ENCODE data around the gene TCAP. TPM values are rescaled to one million over a fixed set of nuclear protein-coding genes. Genes with fewer than 3 reads are reported as not detected.

Gene TCAP
- total and polyA plus RNA-seq, 2 experiments from 2014 or later: 0.61 to 2.1 TPM

DNA sequence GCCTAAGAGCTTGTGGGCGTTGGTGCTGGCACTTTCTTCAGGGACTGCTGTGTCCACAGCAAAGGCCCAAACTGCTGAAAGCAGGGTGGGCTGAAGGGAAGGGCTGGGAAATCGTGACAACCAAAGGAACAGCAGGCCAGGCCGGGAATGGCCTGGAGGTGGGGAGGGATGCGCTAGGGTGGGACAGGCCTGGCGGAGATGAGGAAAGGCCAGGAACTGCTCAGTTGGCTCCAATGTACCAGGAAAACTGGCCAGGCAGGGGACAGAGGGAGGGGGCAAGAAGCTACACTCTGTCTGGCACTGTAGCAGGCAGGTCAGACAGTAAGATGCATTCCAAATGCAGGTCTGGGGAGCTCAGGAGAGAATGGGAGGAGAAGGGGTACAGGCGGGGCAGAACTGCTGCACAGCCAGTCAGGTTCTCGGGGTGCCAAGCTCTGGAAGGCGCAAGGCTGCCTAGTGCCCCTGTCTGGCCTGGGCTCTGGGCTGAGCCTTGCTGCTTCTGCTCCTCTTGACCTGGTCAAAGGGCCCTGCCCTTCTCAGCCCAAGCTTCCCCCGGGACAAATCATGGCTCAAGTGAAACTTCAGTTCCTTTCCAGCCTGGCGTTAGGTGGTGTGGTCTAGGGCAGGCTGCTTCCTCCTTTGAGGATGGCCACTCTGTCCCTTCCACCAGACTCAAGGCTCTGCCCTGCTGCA, 10.4 kb downstream of the TCAP start:
- Mint-ChIP-seq H3K4me3 (no peak overlapping the region), H3K9me3 (no peaks in the 10 kb centered on the region), H3K27me3 (ENCODE audit: insufficient read depth, low read depth, poor library complexity) (peaks cover 31% of the 10 kb centered on the region), H3K36me3 (ENCODE audit: low read depth) (peaks cover 11% of the 10 kb centered on the region; the same call in 2 of the 3 replicates), H3K27ac (no peak overlapping the region; the same call in 1 of the 2 replicates), H3K4me1 (peaks cover 30% of the 10 kb centered on the region)
- Histone ChIP-seq H3K4me1 (ENCODE audit: insufficient read depth) (0 out of 2 replicates have a peak, but pooled peaks cover 5% of the 10 kb centered on the region), H3F3A (replicated peaks; ENCODE audit: low read depth) (no peaks in the 10 kb centered on the region), H3K27ac (ENCODE audit: low read depth) (peak overlapping the region; percentile 50; the same call in 1 of the 2 replicates), H3K4me2 (no peak overlapping the region), H4K20me1 (replicated peaks; ENCODE audit: insufficient read depth) (no peaks in the 10 kb centered on the region), H2AFZ (no peak overlapping the region), H3K27me3 (ENCODE audit: insufficient read depth) (no peaks in the 10 kb centered on the region), H3K36me3 (ENCODE audit: insufficient read depth) (no peaks in the 10 kb centered on the region), H3K4me3 (no peak overlapping the region), H3K9me2 (ENCODE audit: insufficient read depth) (no peaks in the 10 kb centered on the region), H3K79me2 (replicated peaks; ENCODE audit: insufficient read depth) (no peaks in the 10 kb centered on the region)
- TF ChIP-seq, protein P1, sequence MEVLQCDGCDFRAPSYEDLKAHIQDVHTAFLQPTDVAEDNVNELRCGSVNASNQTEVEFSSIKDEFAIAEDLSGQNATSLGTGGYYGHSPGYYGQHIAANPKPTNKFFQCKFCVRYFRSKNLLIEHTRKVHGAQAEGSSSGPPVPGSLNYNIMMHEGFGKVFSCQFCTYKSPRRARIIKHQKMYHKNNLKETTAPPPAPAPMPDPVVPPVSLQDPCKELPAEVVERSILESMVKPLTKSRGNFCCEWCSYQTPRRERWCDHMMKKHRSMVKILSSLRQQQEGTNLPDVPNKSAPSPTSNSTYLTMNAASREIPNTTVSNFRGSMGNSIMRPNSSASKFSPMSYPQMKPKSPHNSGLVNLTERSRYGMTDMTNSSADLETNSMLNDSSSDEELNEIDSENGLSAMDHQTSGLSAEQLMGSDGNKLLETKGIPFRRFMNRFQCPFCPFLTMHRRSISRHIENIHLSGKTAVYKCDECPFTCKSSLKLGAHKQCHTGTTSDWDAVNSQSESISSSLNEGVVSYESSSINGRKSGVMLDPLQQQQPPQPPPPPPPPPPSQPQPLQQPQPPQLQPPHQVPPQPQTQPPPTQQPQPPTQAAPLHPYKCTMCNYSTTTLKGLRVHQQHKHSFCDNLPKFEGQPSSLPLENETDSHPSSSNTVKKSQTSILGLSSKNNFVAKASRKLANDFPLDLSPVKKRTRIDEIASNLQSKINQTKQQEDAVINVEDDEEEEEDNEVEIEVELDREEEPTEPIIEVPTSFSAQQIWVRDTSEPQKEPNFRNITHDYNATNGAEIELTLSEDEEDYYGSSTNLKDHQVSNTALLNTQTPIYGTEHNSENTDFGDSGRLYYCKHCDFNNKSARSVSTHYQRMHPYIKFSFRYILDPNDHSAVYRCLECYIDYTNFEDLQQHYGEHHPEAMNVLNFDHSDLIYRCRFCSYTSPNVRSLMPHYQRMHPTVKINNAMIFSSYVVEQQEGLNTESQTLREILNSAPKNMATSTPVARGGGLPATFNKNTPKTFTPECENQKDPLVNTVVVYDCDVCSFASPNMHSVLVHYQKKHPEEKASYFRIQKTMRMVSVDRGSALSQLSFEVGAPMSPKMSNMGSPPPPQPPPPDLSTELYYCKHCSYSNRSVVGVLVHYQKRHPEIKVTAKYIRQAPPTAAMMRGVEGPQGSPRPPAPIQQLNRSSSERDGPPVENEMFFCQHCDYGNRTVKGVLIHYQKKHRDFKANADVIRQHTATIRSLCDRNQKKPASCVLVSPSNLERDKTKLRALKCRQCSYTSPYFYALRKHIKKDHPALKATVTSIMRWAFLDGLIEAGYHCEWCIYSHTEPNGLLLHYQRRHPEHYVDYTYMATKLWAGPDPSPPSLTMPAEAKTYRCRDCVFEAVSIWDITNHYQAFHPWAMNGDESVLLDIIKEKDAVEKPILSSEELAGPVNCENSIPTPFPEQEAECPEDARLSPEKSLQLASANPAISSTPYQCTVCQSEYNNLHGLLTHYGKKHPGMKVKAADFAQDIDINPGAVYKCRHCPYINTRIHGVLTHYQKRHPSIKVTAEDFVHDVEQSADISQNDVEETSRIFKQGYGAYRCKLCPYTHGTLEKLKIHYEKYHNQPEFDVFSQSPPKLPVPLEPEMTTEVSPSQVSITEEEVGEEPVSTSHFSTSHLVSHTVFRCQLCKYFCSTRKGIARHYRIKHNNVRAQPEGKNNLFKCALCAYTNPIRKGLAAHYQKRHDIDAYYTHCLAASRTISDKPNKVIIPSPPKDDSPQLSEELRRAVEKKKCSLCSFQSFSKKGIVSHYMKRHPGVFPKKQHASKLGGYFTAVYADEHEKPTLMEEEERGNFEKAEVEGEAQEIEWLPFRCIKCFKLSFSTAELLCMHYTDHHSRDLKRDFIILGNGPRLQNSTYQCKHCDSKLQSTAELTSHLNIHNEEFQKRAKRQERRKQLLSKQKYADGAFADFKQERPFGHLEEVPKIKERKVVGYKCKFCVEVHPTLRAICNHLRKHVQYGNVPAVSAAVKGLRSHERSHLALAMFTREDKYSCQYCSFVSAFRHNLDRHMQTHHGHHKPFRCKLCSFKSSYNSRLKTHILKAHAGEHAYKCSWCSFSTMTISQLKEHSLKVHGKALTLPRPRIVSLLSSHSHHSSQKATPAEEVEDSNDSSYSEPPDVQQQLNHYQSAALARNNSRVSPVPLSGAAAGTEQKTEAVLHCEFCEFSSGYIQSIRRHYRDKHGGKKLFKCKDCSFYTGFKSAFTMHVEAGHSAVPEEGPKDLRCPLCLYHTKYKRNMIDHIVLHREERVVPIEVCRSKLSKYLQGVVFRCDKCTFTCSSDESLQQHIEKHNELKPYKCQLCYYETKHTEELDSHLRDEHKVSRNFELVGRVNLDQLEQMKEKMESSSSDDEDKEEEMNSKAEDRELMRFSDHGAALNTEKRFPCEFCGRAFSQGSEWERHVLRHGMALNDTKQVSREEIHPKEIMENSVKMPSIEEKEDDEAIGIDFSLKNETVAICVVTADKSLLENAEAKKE (CRISPR knock-in tag; IDR thresholded peaks at IDR 0.05): no peak
- TF ChIP-seq JUNB (IDR thresholded peaks at IDR 0.05; ENCODE audit: unreplicated experiment) (no peak), STAT1 (IDR thresholded peaks at IDR 0.05; ENCODE audit: unreplicated experiment) (no peak)
- TF ChIP-seq, protein P2, sequence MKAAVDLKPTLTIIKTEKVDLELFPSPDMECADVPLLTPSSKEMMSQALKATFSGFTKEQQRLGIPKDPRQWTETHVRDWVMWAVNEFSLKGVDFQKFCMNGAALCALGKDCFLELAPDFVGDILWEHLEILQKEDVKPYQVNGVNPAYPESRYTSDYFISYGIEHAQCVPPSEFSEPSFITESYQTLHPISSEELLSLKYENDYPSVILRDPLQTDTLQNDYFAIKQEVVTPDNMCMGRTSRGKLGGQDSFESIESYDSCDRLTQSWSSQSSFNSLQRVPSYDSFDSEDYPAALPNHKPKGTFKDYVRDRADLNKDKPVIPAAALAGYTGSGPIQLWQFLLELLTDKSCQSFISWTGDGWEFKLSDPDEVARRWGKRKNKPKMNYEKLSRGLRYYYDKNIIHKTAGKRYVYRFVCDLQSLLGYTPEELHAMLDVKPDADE (IDR thresholded peaks at IDR 0.05): no peak
- no peak for ATAC-seq
- DNase-seq (ENCODE audit: low spot score): no peak
